Hepatocyte (in vitro differentiated cells): ENCODE data around the gene BACH2. TPM values are rescaled to one million over a fixed set of nuclear protein-coding genes. Genes with fewer than 3 reads are reported as not detected.

Source experiments
- DNase-seq: peaks from one replicate; pipeline ENCODE4 v3.0.0-alpha.2; 2016; ENCODE audit warnings: low spot score
- H2AFZ ChIP-seq: fragments of 200-600 bp; sonication (generic); 2 replicates; pipeline ENCODE4 v1.6.0; 2016; ENCODE audit warnings: antibody characterized with exemption, mild to moderate bottlenecking
- H3K27ac ChIP-seq: fragments of 200-600 bp; sonication (generic); 2 replicates; pipeline ENCODE4 v1.5.1; 2016; ENCODE audit warnings: mild to moderate bottlenecking
- H3K27me3 ChIP-seq: fragments of 200-600 bp; sonication (generic); 2 replicates; pipeline ENCODE4 v1.6.1; 2016
- H3K36me3 ChIP-seq: fragments of 200-600 bp; sonication (generic); replicated peaks from 2 replicates; pipeline ENCODE4 v1.5.1; 2016; ENCODE audit warnings: low read depth; ENCODE audit not compliant: insufficient read depth
- H3K4me1 ChIP-seq: fragments of 200-600 bp; sonication (generic); 2 replicates; pipeline ENCODE4 v1.5.1; 2016; ENCODE audit warnings: mild to moderate bottlenecking, moderate library complexity; ENCODE audit not compliant: insufficient read depth
- H3K4me2 ChIP-seq: fragments of 200-600 bp; sonication (generic); 2 replicates; pipeline ENCODE4 v1.6.0; 2016
- H3K4me3 ChIP-seq: fragments of 200-600 bp; sonication (generic); 2 replicates; pipeline ENCODE4 v1.5.1; 2016; ENCODE audit warnings: mild to moderate bottlenecking
- H3K79me2 ChIP-seq: fragments of 200-600 bp; sonication (generic); 2 replicates; pipeline ENCODE4 v1.6.0; 2017; ENCODE audit warnings: mild to moderate bottlenecking
- H3K9me2 ChIP-seq: fragments of 200-600 bp; sonication (generic); replicated peaks from 2 replicates; pipeline ENCODE4 v1.6.0; 2017; ENCODE audit warnings: mild to moderate bottlenecking; ENCODE audit not compliant: insufficient read depth
- H3K9me3 ChIP-seq: fragments of 200-600 bp; sonication (generic); 2 replicates; pipeline ENCODE4 v1.5.1; 2016; ENCODE audit warnings: low read depth, mild to moderate bottlenecking
- H4K20me1 ChIP-seq: fragments of 200-600 bp; sonication (generic); 2 replicates; pipeline ENCODE4 v1.6.0; 2016; ENCODE audit warnings: mild to moderate bottlenecking; ENCODE audit not compliant: insufficient read depth, poor library complexity, severe bottlenecking
- EZH2 ChIP-seq: fragments of 200-600 bp; sonication (generic); IDR thresholded peaks from 2 replicates; pipeline ENCODE4 v1.6.1; 2016; ENCODE audit warnings: antibody characterized with exemption, mild to moderate bottlenecking, borderline replicate concordance
- EZH2phosphoT487 ChIP-seq: fragments of 200-600 bp; sonication (generic); IDR thresholded peaks from one replicate; pipeline ENCODE4 v1.6.1; 2018; ENCODE audit warnings: antibody characterized with exemption, mild to moderate bottlenecking, low read depth, moderate library complexity; ENCODE audit not compliant: unreplicated experiment, severe bottlenecking
- WGBS: methylation state at CpG from one replicate; pipeline ENCODE4 v1.1.6; 2016; ENCODE audit warnings: low lambda C conversion rate; ENCODE audit errors: missing lambda C conversion rate; 5-methylcytosine and 5-hydroxymethylcytosine counted together
- polyA plus RNA-seq: library from polyadenylated mRNA; unstranded; fragments of >200 nt; fragmentation: Nextera tagmentation; extraction: Ambion mirVana; gene quantifications from 2 replicates; pipeline ENCODE4 v1.2.1, GENCODE V29; 2016
- total RNA-seq: library from RNA; depleted of rRNA; stranded (reverse); fragments of >200 nt; gene quantifications from 2 replicates; pipeline ENCODE4 v1.2.3, GENCODE V29; 2014
- TF ChIP-seq, protein P1 (sequence below): fragments of 200-600 bp; sonication (generic); IDR thresholded peaks from 2 replicates; pipeline ENCODE4 v1.5.1; 2016; ENCODE audit warnings: antibody characterized with exemption, mild to moderate bottlenecking; ENCODE audit not compliant: poor library complexity

The BACH2 gene
- total and polyA plus RNA-seq, 2 experiments from 2014 or later = 2.3 to 2.6 TPM

DNA sequence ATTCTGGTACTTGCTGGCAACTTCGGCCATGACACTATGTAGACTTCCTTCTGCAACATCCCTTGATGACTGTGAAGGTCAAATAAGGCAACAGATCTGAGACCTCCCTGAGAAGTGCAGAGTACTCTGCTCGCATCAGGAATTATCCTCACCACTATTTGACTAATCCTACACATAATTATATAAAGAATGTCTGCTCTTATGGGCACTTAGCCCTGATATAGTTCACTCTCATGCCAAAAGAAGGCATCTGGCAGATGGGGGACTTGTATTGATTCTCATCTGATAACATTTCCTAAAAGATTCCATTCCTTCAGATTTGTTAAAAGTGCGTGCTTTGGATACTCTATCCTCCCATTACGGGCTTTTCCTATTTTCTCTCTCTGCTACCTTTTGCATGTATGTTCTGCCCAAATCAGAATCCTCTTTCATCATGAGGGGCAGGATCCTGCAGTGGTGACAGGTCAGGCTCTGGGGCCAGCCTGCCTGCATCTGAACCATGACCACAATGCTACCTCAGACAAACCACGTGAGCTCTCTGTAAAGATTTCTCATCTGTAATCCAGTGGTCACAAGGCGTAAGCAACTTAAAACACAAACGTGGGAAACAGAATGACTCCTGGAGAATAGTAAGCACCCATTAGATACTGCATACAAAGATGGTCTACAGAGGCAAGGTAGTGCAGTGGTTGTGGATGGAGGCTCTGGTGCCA, 268.4 kb downstream of the BACH2 start:
- TF ChIP-seq, protein P1, sequence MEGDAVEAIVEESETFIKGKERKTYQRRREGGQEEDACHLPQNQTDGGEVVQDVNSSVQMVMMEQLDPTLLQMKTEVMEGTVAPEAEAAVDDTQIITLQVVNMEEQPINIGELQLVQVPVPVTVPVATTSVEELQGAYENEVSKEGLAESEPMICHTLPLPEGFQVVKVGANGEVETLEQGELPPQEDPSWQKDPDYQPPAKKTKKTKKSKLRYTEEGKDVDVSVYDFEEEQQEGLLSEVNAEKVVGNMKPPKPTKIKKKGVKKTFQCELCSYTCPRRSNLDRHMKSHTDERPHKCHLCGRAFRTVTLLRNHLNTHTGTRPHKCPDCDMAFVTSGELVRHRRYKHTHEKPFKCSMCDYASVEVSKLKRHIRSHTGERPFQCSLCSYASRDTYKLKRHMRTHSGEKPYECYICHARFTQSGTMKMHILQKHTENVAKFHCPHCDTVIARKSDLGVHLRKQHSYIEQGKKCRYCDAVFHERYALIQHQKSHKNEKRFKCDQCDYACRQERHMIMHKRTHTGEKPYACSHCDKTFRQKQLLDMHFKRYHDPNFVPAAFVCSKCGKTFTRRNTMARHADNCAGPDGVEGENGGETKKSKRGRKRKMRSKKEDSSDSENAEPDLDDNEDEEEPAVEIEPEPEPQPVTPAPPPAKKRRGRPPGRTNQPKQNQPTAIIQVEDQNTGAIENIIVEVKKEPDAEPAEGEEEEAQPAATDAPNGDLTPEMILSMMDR = no peak
- H2AFZ ChIP-seq = no peak overlapping the region
- H3K9me2 ChIP-seq = no peaks in the 10 kb centered on the region
- no peak overlapping the region for H3K4me2 ChIP-seq
- 82% methylated on average over 7 of the region's 7 CpGs for WGBS
- no peaks in the 10 kb centered on the region for H3K9me3 ChIP-seq
- peaks cover 6% of the 10 kb centered on the region for H3K4me1 ChIP-seq
- no peaks in the 10 kb centered on the region for H3K36me3 ChIP-seq
- no peaks in the 10 kb centered on the region for H3K79me2 ChIP-seq
- no peaks in the 10 kb centered on the region for H4K20me1 ChIP-seq
- H3K27ac ChIP-seq = no peak overlapping the region
- no peak for DNase-seq
- H3K27me3 ChIP-seq = no peaks in the 10 kb centered on the region
- no peak overlapping the region for H3K4me3 ChIP-seq

DNA sequence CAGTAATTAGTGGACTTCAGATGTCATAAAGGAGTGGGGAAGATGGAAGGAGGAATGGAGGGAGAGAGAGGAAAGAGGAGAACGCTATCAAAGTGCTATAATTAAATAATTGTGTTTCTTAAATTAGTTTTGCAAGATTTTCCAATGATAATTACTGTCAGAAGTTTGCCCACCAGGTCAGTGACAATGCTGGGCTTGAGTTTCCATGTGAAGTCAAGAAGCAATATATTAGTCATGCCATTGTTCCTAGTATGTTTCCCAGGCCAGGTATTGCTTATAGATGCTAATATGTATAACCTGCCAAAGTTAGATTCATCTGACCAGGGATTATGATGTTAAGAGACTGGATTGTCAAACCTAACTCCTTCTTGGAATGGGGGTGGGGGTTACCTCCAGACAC, 270.4 kb downstream of the BACH2 start:
- Histone ChIP-seq H3K9me2 (no peaks in the 10 kb centered on the region), H3K4me3 (no peak overlapping the region), H4K20me1 (no peaks in the 10 kb centered on the region), H2AFZ (no peak overlapping the region), H3K27ac (peak overlapping the region; percentile 49), H3K27me3 (no peaks in the 10 kb centered on the region), H3K9me3 (no peaks in the 10 kb centered on the region), H3K79me2 (no peaks in the 10 kb centered on the region), H3K4me1 (peaks cover 6% of the 10 kb centered on the region), H3K4me2 (peak overlapping the region; percentile 43), H3K36me3 (no peaks in the 10 kb centered on the region)
- WGBS = 59% methylated on average over 1 of the region's 1 CpG
- DNase-seq = no peak
- TF ChIP-seq, protein P1 = no peak
- TF ChIP-seq EZH2phosphoT487 = no peak
- TF ChIP-seq EZH2 = no peak

DNA sequence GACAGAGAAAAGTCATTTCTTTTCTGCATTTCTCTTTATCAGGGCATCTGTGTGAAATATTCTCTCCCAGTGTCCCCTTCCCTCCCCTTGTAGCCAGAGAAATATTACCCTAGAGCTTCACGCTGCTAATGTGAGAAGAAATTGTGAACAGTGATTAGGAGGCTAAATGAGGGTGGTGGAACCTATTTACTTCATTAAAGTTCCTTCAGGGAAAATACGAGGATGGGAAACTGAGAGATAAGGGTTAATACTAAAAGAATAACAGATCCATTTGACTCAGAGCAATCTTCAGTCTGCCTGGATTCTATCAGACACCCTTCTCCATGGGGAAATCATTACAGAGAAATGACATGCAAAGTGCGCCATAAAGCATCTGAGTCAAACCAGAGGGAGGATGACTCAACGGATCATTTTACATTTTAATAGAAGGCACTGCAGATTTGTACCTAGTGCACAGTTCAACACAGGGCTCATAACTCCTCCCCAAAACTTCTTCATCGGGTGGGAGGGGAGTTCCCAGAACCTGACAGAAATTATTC, 271.1 kb downstream of the BACH2 start:
- DNase-seq = peak; percentile 55
- Histone ChIP-seq H3K4me2 (peak overlapping the region; percentile 43), H4K20me1 (no peaks in the 10 kb centered on the region), H2AFZ (no peak overlapping the region), H3K79me2 (no peaks in the 10 kb centered on the region), H3K27me3 (no peaks in the 10 kb centered on the region), H3K36me3 (no peaks in the 10 kb centered on the region), H3K4me3 (no peak overlapping the region), H3K27ac (peak overlapping the region; percentile 51), H3K9me2 (no peaks in the 10 kb centered on the region), H3K4me1 (peaks cover 6% of the 10 kb centered on the region), H3K9me3 (no peaks in the 10 kb centered on the region)
- 41% methylated on average over 5 of the region's 5 CpGs for WGBS
- TF ChIP-seq EZH2phosphoT487 = no peak

DNA sequence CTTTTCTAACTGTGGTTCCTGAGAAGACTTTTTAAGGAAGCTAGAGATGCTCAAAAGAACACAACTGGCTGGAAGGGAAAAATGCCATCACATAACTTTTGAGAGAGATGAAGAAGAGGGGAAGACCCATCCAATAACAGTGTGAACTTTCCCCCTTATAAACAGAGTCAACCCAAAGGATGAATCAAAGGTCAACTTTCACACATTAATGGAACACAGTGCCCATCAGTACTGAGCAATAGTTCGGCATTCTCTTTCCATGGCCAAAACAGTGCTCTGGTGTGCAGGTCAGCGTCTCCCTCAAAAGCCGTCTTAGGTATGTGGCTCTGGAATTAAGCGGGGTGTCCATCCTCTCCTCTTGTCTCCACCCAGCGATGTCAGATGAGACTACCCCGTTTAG, 272.0 kb downstream of the BACH2 start:
- 94% methylated on average over 6 of the region's 6 CpGs for WGBS

More for the DNA sequence above, 272.0 kb downstream of the BACH2 start:
- Histone ChIP-seq H3K79me2 (no peaks in the 10 kb centered on the region), H3K36me3 (no peaks in the 10 kb centered on the region), H3K4me3 (no peak overlapping the region), H3K4me1 (peaks cover 6% of the 10 kb centered on the region), H3K4me2 (no peak overlapping the region), H3K9me3 (no peaks in the 10 kb centered on the region), H3K9me2 (no peaks in the 10 kb centered on the region), H2AFZ (no peak overlapping the region), H3K27ac (no peak overlapping the region), H3K27me3 (no peaks in the 10 kb centered on the region), H4K20me1 (no peaks in the 10 kb centered on the region)
- no peak for DNase-seq
- no peak for TF ChIP-seq EZH2phosphoT487
- TF ChIP-seq, protein P1 = no peak
- no peak for TF ChIP-seq EZH2
